ENCODE results near the gene IER2.
A peak's percentile ranks its signal among the peaks of the same experiment; 100 is the strongest.

Gene IER2

GRCh38 chr19:13119627-13120026 lies 30.6 kb upstream of the IER2 start:
- DNase-seq: peak; percentile 43 to 78

- DNase-seq: peak; percentile 7 to 34
Observed at GRCh38 chr19:13120031-13120430, 30.2 kb upstream of the IER2 start.

GRCh38 chr19:13120817-13121216 lies 29.4 kb upstream of the IER2 start:
- DNase-seq: no peak

- DNase-seq: no peak
Observed at GRCh38 chr19:13121551-13122274, 28.5 kb upstream of the IER2 start.

GRCh38 chr19:13122275-13122878 lies 27.8 kb upstream of the IER2 start:
- no peak for DNase-seq

- no peak for DNase-seq
Observed at GRCh38 chr19:13122980-13123957, 26.9 kb upstream of the IER2 start.

GRCh38 chr19:13127051-13127450 lies 23.2 kb upstream of the IER2 start:
- no peak for DNase-seq

- no peak for DNase-seq
Observed at GRCh38 chr19:13127811-13128575, 22.2 kb upstream of the IER2 start.

GRCh38 chr19:13128583-13128982 lies 21.6 kb upstream of the IER2 start:
- no peak for DNase-seq

GRCh38 chr19:13129384-13129783 lies 20.8 kb upstream of the IER2 start:
- DNase-seq: no peak

- no peak for DNase-seq
Observed at GRCh38 chr19:13130886-13131490, 19.2 kb upstream of the IER2 start.

GRCh38 chr19:13132471-13133180 lies 17.6 kb upstream of the IER2 start:
- DNase-seq: peak in 1 of 2 donors; percentile 11

GRCh38 chr19:13133241-13133870 lies 16.9 kb upstream of the IER2 start:
- no peak for DNase-seq

- no peak for DNase-seq
Observed at GRCh38 chr19:13134626-13135025, 15.6 kb upstream of the IER2 start.

- no peak for DNase-seq
Observed at GRCh38 chr19:13135068-13136062, 14.8 kb upstream of the IER2 start.

GRCh38 chr19:13137290-13137794 lies 12.9 kb upstream of the IER2 start:
- no peak for DNase-seq

- no peak for DNase-seq
Observed at GRCh38 chr19:13138171-13138915, 11.9 kb upstream of the IER2 start.

- no peak for DNase-seq
Observed at GRCh38 chr19:13138916-13139198, 11.4 kb upstream of the IER2 start.

Data from inflammatory macrophage treated with lipopolysaccharide for 1 hour (primary cell).